Measurements from ENCODE around the gene ATG5.
A peak's percentile ranks its signal among the peaks of the same experiment; 100 is the strongest.
"Not testable (repeated sequence)": the region's sequence is repeated elsewhere in the genome, so short reads cannot be mapped to it uniquely, and the experiment has no call there.

The ATG5 gene

GRCh38 chr6:106237286-106237685 is 88.3 kb downstream of the ATG5 start:
- intact Hi-C loops (cut with DNase I) = no loop called here
- no peak for DNase-seq

DNA sequence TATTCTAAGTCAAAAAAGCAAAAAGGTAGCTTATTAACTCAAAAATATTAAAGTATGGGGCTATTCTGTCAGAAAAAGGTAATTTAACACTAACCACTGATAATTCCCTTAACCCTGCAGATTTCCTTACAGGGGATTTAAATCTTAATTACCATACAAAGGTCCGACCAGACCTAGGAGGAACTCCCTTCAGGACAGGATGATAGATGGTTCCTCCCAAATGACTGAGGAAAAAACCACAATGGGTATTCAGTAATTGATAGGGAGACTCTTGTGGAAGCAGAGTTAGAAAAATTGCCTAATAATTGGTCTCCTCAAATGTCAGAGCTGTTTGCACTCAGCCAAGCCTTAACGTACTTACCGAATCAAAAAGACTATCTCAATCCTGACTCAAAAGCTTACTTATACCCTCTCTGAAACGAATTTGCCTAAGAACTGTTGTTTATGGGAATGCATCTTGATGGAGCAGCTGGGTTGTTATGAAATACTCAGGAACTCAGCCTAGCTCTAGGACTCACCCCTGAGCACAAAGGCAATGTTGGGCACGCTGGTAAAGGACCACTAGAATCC is 95.6 kb downstream of the ATG5 start:
- DNase-seq; intact Hi-C loops (cut with DNase I): not testable (repeated sequence)

DNA sequence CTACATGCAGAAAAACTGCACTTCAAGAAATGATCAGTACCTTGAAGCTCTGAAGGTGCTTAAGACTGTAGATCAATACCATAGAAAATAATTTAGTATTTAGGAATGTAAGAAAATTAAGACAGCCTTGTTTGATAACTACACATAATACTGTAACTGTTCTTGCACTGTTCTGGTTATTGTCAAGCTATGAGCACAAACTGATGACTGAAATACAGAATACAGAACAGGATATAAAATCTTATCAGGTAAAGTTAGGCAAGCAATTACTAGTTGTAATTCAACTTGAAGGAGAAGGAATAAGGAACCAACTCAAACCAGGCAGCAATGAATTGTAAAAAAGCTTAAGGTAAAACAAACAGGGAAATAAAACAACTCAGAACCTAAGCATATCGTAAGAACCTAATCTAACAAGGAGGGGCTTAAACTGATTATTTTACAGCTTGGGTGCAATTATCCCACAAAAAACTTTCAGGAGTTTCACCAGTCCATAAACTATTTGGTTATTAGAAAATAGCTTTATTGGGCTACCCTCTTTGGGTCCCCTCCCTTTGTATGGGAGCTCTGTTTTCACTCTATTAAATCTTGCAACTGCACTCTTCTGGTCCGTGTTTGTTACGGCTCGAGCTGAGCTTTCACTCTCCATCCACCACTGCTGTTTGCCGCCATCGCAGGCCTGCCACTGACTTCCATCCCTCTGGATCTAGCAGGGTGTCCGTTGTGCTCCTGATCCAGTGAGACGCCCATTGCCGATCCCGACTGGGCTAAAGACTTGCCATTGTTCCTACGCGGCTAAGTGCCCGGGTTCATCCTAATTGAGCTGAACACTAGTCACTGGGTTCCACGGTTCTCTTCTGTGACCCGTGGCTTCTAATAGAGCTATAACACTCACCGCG is 97.7 kb downstream of the ATG5 start:
- intact Hi-C loops (cut with DNase I) = no loop called here

GRCh38 chr6:106226676-106227075 is 98.9 kb downstream of the ATG5 start:
- DNase-seq = no peak
- intact Hi-C loops (cut with DNase I) = no loop called here

More for the DNA sequence above, 97.7 kb downstream of the ATG5 start:
- DNase-seq = no peak

GRCh38 chr6:106225581-106225980 is 100.0 kb downstream of the ATG5 start:
- intact Hi-C loops (cut with DNase I) = no loop called here
- DNase-seq = no peak

GRCh38 chr6:106223300-106223930 is 102.1 kb downstream of the ATG5 start:
- DNase-seq = peak; percentile 11 to 84 (median 59)
- intact Hi-C loops (cut with DNase I) = no loop called here

DNA sequence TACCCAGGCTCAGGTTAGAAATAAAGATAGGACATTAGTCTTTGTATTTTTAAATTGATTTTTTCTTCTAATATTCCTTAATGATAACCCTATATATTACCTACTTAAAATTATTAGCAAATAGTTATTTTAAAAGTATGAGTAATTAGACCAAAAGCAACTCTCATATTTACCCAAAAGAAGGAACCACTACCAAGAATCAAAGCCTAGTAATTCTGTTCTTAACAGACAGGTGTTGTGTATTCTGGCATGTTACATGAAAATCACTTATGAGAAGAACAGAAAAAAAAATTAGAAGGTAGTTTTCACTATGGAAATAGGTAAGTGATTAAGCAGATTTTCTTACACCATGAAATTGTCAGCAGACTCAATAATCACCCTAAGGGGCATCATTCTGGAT is 105.1 kb downstream of the ATG5 start:
- no peak for DNase-seq
- intact Hi-C loops (cut with DNase I) = no loop called here

- intact Hi-C loops (cut with DNase I) = no loop called here
These were observed 109.0 kb downstream of the ATG5 start for GRCh38 chr6:106216527-106216926.

GRCh38 chr6:106215608-106216007 is 110.0 kb downstream of the ATG5 start:
- intact Hi-C loops (cut with DNase I) = no loop called here
- DNase-seq = no peak

More at GRCh38 chr6:106216527-106216926, 109.0 kb downstream of the ATG5 start:
- DNase-seq = no peak

GRCh38 chr6:106214531-106214930 is 111.0 kb downstream of the ATG5 start:
- DNase-seq = no peak
- intact Hi-C loops (cut with DNase I) = no loop called here

- intact Hi-C loops (cut with DNase I) = no loop called here
- DNase-seq = no peak
These were observed 111.8 kb downstream of the ATG5 start for GRCh38 chr6:106213660-106214289.

DNA sequence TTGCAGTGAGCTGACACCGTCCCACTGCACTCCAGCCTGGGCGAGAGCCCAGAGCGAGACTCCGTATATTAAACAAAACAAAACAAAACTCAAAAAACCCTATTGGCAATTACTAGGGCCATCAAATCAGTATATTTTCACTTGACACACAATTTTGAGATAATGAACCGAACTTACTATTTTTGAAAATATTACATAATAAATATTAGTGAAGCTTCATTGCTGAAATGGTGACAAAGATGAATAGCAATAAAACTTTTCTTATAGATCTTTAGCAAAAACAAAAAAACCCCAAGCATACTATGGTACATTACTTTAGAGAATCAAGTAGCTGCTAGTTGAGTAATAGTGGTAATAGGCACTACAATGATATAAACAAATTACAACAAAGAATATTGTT is 113.0 kb downstream of the ATG5 start:
- no peak for DNase-seq
- intact Hi-C loops (cut with DNase I) = no loop called here

- intact Hi-C loops (cut with DNase I) = no loop called here
- DNase-seq = no peak
These were observed 118.7 kb downstream of the ATG5 start for GRCh38 chr6:106206905-106207304.

DNA sequence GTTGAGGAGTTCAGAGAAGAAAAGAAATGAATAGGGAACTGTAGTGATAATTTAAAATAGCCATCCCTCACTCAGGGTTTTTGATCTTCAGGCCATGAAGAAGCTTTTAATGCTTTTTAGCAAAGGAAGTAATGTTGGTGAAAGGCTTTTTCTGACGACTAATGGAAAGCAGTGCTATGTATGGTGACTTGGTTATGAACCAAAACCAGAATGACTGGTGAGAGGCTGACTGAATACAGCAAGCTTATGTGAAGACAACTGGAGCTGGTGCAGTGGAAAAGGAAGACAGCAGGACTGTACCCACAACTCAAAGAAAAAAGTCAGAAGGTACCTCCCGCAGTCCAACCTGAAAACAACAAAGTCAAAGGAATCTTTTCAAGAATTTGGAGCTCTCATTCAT is 120.6 kb downstream of the ATG5 start:
- DNase-seq = no peak
- intact Hi-C loops (cut with DNase I) = no loop called here

GRCh38 chr6:106199998-106200397 is 125.6 kb downstream of the ATG5 start:
- intact Hi-C loops (cut with DNase I) = no loop called here
- no peak for DNase-seq

DNA sequence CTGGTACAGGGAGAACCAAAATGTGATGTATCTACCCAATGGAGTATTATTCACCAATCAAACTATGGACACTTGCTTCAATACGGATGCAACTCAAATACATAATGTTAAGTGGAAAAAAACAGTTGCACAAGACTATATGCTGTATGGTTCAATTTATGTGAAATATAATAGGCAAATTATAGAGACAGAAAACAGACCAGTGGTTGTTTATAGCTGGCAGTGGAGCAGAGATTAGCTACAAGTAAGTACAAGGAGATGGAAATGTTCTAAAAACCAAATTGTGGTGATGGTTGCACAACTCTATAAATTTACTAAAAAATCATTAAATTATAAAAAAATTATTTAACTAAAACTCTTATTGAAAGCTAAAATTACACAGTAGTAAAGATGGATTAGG is 126.2 kb downstream of the ATG5 start:
- intact Hi-C loops (cut with DNase I) = no loop called here
- no peak for DNase-seq

- intact Hi-C loops (cut with DNase I) = no loop called here
- peak in 20 of 42 donors; percentile 1 to 60 (median 15) for DNase-seq
These were observed 128.1 kb downstream of the ATG5 start for GRCh38 chr6:106197441-106197840.

- DNase-seq = no peak
- intact Hi-C loops (cut with DNase I) = no loop called here
These were observed 130.3 kb downstream of the ATG5 start for GRCh38 chr6:106194949-106195921.

- DNase-seq = no peak
- intact Hi-C loops (cut with DNase I) = no loop called here
These were observed 132.7 kb downstream of the ATG5 start for GRCh38 chr6:106192824-106193223.
